DMS53 (cell line): Measurements from ENCODE around the gene TSPAN18.

Source experiments
- DNase-seq: peaks from one replicate; lab custom pipeline; 2025; lab: John Stamatoyannopoulos, UW

TSPAN18 gene

DNA sequence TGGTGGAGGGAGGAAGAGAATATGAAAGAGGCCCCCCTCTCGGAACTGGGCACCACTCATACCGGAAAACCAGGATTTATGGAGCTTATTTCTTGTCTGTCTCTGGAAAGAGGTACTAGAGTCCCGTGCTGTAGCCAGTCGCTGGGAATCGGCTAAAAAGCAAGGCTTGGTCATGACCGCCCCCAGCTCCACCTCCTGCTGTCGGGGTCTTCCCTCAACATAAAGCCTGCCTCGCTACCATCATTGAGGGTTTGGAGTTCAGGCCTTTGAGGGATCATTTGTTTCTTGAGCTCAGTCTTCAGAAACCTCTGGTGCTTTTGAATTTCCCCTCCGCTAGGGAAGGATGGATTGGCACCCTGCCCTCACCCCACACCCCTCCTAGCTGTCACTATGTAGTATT lies 97.1 kb downstream of the TSPAN18 start:
- no peak for DNase-seq

DNA sequence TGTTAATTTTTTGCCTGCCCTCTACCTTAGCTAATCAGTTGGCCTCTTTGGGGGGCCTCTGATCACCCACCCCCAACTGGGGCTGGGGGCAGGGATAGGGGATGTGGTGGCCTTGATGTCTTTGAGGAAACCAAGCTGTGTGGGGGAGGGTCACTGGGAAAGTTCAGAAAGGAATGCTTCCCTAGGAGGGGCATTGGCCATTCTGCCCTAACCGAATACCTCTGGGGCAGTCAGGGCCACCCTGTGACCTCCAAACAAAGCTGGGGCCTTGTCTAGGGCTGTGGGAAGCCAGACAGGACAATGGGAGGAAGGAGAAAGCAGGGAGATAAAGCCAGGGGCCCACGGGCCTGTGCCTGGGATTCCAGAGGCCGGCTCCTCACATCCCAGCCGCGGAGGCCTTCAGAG lies 97.5 kb downstream of the TSPAN18 start:
- no peak for DNase-seq

DNA sequence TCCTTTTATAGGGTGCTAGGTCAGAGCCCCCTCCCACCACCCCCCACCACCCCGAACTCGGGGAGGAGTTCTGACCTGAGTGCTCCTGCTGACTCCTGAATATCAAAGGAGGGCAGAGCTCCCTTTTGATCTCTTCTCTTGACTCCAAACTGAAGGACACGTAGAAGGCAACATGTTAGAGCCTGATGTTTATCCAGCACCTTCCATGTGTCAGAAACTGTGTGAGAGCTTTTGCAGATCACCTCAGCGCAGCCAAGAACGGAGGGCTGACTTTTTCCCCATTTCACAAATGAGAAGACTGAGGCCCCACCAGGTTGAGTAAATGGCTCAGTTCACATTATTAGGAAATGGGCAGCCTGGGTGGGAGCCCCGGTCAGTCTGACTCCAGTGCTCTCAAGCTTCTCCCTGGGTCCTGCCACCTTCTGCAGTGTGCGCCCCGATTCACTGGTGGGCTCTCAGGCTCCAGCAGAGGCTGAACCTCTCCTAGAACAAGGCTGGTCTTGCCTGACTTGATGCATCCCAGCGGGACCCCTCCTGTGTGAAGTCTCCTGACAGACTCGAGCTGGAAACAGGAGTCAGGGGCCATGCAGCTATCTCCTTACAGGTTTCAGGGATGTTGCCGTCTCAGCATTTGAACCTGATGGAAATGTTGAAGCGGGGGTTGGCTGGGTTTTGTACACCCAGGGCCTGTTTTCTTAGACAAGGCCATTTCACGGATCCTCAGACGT lies 98.5 kb downstream of the TSPAN18 start:
- no peak for DNase-seq

DNA sequence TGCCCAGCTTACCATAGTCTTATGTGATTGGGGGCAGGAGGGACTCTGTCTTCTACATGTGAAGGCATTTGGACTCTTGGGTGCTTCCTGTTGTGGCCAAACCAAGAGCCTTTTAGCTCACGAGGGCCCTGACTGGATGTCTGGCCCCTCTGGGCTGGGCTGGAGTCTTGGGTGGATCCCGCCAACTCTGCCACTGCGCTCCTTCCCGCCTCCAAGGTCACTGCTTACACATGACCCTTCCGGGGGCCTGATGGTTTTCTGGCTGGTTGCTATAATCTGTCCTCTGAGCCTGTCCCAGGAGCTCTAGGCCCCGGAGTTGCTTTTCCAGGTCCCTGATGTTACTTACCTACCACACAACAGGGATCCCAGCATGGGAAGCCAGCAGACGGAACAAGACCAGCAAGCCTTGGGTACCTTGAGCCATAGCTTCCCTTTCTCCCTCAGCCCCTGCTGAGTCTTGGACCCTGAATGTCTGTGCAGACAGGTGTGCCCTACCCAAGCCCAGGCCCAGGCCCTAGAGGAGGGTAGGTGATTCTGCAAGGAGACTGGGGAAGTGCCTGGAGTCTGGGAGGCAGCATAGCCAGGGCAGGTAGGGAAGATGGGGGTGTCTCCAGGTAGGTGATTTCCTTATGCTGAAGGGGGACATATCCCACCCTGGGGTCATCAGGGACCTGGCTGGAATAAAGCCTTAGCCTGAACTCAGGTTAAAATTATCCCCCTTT lies 100.3 kb downstream of the TSPAN18 start:
- DNase-seq: no peak

DNA sequence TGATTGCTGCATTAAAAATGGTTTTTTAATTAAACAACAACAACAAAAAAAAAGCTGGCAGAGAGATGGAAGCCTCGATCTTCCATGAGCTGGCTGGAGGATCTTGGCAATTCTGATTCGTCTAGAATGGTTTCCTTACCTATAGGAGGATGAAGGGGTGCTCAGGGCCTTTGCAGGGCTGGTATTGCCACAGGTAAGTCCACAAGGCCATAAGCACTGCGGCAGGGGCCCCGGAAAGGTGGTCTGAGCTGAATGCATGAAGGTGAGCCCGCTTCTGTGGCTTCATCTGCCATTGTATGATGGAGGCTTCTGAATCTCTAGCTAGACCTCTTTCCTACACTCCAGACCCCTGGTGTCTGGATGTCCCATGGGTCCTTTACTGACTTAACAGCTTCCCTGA lies 101.5 kb downstream of the TSPAN18 start:
- DNase-seq: no peak

DNA sequence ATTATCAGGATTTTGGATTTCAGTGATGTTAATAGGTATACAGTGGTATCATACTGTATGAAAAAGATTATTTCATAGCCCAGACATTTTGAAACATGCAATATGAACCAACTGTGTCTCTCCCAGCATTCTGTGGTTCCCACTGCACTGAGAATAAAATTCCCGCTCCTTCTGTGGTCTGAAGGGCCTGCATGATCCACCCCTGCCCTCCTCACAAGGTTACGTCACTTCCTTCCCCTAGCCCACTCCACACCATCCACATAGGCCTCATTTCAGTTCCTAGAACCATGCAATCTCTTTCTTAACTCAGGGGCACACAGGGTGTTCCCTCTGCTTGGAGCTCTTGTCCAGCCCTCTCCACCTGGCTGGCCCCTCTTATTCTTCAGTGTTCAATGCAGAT lies 103.1 kb downstream of the TSPAN18 start:
- no peak for DNase-seq

DNA sequence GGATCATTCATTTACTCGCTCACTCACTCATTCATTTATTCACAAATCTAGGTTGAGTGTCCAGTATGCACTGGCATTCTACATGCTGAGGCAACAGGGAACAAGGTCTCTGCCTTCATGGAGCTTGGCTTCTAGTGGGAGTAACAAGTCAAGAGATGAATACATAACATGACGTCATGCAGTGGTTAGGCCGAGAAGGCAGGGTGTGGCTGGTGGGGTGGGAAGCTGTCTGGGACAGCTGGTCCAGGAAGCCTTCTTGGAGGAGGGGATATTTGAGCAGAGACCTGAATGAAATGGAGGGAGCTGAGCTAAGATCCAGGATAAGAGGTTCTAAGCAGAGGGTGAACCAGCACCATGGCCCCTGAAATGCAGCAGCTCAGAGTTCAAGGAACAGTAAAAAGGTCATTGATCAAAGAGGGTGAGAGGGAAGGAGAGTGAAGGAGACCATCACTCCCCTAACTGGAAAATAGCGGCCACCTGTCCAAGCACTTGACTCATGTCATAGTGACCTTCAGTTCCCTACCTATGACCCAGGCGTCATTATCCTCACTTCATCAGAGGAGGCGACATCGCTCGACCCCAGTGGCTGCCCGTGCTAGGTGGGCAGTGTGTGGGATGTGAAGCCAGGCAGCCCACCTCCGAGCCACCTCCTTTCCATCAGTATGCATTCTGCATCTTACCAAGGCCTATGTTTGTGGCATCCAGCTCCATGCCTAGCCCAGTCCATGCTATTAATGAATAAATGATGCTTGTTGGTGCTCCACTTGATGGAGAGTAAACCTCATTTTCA lies 105.0 kb downstream of the TSPAN18 start:
- DNase-seq: no peak

DNA sequence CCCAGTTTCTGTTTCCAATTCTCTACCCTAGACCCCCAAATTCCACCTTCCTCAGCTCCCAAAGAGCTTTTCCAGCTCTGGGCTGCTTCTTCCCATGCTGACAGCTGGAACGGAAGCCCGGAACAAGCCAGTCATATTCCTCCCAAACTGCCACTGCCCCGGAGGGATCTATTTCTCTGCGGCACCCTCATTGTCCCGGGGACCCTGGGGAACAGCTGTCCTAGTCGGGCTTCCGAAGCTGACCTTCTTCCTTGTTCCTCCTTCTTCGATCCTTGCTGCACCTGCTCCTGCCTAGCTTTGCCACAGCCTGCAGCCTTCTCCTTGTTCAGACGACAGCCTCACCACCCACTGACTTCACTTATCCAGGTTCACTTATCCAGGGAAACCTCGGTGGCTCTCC lies 105.7 kb downstream of the TSPAN18 start:
- no peak for DNase-seq

DNA sequence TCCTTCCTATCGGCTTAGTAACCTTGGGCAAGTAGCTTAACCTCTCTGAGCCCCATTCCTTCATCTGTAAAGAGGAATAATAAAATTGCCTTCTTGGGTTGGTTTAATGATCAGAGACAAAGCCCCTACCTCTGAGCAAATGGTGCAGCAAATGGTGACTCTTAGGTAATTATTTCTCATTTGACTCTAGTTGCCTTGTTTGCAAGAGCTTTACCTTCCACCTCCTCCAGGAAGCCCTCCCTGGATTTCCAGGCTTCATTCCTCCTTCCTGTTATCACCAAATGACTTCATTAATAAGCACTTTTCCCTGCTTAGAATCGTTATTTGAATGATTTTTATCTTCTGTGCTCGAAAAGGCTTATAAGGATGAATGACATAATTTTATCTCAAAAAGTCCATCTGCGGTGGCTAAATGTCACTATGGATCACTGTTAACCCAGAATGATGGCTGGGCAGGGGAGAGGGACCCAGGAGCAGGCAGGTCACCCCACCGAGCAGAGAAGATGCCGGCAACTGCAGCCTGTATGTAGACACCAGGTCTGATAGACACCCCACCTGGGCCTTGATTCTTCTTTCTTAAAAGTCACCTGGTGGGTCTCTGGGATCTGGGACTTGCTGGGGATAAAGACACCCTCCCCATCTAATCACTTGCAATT lies 106.6 kb downstream of the TSPAN18 start:
- DNase-seq: no peak

DNA sequence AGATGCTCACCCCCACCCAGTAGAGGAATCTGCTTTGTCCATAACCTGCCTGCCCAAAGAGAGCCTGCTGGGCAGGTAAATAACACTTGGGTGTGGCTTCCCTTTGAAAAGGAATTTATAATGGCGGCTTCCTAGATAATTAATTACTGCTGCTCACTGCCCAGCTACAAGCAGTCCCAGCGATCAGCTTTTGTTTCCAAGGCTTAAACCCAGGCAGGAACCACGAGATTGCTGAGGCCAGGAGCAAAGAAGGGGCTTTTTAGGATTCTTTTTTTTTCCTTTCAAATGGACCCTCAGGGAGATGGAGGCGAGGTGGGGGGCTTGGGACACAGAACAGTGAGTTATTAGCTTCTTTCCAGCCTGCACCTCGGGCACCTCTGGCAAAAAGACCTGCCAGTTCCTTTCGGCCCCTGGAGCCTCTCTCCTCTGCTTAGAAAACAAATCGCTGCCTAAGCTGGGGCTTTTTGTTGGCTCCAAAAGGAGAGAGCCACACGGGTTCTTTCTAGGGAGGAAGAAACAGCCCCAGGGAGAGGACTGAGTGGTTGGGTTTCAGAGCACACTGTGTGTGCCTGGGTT lies 107.2 kb downstream of the TSPAN18 start:
- no peak for DNase-seq

DNA sequence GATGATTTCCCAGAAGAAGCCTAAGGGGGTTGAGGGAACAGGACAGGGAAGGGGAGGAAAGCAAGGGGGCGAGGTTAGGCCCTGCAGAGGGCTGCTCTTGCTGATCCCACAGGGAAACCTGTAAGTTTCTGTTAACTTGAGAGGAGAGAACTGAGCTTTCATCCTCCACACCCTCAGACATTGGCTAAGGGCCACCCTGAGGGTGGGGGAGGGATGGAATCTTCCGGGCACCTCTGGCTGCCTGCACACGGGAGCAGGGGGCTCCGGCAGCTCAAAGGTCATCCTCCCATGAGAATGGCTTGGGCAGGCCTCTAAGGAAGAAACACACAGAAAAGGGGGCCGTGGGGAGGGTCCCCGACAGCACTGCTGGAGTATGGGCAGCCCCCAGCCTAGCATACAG lies 108.1 kb downstream of the TSPAN18 start:
- DNase-seq: no peak

DNA sequence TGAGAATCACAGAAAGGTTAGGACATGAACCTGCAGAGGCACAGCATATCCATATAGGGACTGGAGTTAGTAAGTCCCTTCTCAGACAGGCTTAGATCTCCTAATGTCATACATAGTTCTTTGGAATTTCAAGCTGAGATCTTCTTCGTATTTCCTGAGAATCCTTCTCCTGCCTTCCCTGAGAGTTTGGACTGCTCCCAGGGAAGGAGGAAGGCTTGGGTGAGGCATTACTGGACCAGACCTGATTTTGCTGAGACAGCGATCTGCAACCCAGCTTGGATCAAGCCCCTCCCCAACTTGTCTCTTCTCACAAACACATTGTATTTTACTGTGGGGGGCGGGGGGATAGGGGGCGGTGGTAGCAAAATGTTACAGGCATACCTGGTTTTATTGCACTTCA lies 108.5 kb downstream of the TSPAN18 start:
- no peak for DNase-seq

DNA sequence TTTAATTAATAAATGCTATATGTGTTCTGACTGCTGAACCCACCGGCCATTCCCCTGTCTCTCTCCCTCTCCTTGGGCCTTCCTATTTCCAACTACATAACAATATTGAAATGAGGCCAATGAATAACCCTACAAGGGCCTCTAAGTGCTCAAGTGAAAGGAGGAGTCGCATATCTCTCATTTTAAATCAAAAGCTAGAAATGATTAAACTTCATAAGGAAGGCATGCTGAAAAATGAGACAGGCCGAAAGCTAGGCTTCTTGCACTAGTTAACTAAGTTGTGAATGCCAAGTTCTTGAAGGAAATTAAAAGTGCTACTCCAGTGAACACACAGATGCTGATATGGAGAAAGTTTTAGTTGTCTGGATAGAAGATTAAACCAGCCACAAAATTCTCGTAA lies 109.2 kb downstream of the TSPAN18 start:
- DNase-seq: no peak

DNA sequence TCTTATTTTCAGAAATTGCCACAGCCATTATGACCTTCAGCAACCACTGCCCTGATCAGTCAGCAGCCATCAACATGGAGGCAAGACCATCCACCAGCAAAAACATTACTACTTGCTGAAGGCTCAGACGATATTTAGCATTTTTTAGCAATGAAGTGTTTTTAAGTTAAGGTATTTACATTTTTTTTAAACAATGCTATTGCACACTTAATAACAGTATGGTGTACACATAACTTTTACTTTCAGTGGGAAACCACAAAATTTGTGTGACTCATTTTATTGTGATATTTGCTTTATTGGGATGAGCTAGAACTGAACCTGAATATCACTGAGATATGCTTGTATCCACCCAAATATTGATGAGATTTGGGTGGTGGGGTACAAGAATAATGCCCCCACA lies 110.9 kb downstream of the TSPAN18 start:
- DNase-seq: no peak

DNA sequence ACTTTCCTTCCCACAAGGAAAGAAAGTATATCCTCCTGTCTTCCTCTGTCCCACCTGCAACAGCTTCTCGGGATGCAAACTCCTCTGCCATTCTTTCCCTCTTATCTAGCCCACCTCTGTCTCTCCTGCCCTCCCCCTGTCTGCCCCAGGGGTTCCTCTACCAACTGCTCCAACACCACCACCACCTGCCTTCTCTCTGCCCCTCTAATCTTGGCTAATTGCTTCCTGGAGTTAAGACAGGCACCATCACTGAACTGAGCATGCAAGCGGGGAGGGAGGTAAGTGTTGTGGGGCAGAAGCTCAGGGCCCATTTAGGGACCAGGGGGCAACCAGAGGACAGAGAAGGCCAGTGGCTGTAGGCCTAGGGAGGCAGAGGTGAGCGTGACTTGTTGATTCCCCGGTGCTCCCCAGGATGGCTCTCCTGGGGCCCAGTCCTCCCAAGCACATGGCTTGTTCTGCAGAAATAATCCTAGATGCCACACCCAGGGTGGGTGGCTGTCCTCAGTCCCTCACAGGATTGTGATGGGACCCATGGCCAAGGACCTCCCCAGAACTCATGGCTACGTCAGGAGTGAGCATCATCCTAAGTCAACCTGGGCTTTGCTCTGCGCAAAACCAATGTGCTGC lies 112.8 kb downstream of the TSPAN18 start:
- DNase-seq: no peak

DNA sequence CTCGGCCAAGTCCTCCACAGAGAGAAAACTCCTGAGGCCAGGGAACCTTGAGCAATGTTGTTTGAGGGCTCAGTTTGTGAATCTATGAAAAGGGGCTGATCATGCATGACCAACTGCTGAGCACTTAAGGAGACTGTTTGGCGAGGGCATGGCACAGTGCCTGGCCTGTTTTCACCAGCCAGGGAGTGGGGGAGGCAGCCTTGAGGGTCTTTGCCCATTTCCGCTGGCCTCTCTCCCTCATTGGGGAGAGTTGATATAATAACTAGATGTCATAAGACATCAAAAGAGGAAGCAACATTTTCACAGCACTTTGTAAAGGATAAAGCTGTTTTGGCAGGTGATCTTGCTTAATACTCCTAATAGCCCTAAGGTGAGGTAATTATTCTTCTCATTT lies 113.3 kb downstream of the TSPAN18 start:
- no peak for DNase-seq

DNA sequence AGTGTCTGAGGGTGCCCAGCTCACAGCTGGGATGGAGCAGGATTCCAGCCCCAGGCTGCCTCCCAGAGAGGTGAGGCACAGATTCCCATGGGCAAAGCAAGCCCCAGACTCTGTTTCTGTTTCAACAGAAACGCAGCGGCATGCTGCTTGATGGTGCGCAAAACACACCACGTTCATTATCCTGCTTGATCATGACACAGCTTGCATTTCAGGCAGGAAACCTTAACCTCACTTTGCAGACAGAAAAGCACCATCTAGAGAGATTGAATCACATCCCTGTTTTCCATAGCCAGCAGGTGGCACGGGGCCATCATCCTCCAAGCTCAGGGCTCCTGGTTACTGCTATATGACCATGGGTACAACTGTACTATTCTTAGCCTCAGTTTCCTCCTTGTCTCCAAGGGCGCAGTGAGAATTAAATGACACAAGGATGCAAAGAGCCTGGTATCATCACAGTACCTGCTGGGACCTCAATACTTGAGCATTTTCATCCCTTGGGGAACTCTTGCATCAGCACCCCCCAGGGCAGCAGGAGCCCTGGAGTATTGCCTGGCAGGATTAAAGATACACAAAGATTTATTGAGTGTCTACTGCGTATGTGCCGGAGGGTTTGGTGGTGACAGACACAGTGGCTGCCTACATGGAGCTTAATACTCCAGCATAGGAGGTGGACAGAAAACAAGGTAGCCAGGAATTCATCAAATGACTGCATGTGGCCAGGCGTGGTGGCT lies 113.9 kb downstream of the TSPAN18 start:
- no peak for DNase-seq

DNA sequence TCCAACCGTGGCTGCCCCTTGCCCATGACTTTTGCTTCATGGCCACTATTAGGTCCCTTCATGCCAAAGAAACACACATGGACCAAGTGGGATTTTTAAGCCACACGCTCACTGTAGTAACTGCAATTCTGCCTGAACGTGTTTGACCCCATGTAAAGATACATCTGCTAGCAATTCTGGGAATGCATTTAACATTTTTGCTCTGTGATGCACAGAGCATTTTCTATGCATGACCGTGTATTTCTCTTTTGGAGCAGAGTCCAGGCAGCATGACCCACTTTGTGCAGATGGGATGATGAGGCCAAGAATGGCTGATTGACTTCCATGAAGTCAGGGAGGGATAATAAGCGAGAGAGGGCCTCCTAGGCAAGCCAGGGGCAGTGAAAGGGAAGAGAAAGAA lies 115.5 kb downstream of the TSPAN18 start:
- DNase-seq: no peak

DNA sequence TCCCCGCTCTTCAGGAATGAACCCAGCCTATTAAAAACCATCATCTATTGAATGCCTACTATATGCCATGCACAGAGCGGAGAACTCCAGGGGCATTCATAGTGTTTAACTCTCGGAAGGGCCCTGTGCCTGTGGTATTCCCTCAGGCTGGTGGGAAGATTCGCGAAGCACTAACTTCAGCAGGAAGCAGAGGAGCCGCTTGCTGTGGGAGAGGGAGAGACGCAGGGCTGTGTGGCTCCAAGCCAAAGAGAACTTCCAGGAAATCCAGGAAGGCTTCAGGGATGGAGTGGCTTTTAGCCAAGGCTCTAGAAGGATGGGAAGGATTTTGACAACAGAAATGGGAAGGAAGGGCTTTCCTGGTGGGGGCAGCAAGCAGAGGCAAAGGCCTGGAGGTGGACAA lies 120.1 kb downstream of the TSPAN18 start:
- no peak for DNase-seq

DNA sequence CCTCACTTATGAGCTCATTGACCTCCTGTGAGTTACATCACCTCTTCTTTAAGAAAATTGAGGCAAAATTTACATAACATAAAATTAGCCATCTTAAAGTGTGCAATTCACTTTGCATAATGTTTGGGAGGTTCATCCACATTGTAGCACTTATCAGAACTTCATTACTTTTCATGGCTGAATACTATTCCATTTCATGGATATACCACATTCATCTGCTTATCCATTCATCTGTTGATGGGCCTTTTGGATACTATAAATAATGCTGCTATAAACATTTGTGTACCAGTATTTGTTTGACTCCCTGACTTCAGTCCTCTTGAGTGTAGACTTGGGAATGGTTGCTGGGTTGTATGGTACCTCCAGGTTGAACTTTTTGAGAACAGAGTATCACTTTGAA lies 120.6 kb downstream of the TSPAN18 start:
- DNase-seq: no peak
